Stimulated activated CD8-positive, alpha-beta memory T cell treated with anti-CD3 and anti-CD28 coated beads, Interleukin-15, amount 100 ng/mL, for 48 hours (primary cell): ENCODE data around the gene ACVRL1.

Experiments
- DNase-seq, 2 donors: peaks; one replicate each; pipeline ENCODE4 v3.0.0-alpha.2; 2020; ENCODE audit warnings: low read depth in 2 of 2

ACVRL1 gene

GRCh38 chr12:51915951-51916350 lies 8.6 kb downstream of the ACVRL1 start:
- DNase-seq: no peak

GRCh38 chr12:51917041-51917590 lies 9.8 kb downstream of the ACVRL1 start:
- DNase-seq: no peak

- no peak for DNase-seq
Observed at GRCh38 chr12:51917746-51918453, 10.6 kb downstream of the ACVRL1 start.

DNA sequence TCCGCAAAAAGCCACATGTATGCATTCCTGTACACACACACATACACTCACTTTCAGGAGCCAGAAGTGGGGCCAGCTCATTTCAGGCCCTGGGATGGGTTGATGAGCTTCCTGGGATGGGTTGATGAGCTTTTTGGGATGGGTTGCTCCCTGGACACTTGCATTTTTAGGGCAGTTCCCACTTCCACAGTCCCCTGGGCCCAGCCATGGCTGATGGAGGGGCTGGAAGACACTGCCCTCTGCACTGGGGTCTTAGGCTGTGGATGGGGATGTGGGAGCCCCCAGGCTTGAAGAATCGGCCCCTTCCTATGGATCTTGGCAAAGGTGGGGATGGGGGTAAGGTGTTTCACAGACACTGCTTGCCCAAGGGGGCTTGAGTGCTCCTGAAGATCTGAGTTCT lies 12.7 kb downstream of the ACVRL1 start:
- no peak for DNase-seq

DNA sequence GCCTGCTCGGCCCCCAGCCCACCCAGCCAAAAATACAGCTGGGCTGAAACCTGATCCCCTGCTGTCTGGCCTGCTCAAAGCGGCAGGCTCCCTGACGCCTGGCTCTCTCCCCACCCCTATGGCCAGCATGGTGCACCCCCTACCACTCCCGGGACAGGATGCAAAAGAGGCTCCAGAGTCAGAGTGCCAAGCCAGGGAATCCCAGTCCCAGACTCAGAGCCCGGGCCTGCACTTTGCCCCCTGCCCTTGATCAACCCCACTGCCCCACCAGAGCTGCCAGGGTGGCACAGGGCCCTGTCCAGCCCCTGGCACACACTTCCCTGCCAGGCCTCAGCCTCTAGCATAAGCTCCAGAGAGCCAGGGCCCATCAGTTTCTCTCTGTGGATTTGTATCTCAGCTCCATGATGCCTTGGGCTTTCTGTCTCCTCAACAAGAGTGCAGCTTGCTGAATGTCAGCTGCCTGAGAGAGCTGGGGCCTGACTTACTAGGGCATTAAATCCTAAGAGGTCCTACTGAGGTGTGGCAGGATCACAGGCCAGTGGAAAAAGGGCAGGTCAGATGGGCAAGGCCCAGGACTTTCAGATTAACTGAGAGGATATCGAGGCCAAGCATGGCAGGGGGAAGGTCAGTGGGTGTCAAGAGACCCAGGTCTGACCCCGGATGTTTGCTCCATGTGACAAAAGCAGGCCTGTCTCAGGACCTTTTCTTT lies 13.9 kb downstream of the ACVRL1 start:
- DNase-seq: no peak

DNA sequence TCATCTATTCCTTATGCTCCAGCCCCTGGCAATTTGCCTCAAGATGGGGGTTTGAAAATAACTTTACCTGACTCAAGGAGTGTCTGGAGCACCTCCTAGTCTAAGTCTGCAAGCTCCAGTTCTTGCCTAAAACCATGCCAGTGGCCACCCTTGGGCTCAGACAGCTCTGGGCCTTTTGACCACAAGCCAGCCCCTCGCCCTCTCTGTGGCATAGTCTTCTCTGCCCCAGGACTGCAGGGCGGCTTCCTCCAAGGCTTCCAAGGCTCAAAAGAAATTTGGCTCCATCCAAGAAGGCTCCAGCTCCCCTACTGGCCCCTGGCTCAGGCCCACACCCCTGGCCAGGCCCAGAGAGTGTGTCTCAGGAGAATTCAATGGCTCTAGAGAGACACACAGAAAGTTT lies 14.8 kb downstream of the ACVRL1 start:
- no peak for DNase-seq

DNA sequence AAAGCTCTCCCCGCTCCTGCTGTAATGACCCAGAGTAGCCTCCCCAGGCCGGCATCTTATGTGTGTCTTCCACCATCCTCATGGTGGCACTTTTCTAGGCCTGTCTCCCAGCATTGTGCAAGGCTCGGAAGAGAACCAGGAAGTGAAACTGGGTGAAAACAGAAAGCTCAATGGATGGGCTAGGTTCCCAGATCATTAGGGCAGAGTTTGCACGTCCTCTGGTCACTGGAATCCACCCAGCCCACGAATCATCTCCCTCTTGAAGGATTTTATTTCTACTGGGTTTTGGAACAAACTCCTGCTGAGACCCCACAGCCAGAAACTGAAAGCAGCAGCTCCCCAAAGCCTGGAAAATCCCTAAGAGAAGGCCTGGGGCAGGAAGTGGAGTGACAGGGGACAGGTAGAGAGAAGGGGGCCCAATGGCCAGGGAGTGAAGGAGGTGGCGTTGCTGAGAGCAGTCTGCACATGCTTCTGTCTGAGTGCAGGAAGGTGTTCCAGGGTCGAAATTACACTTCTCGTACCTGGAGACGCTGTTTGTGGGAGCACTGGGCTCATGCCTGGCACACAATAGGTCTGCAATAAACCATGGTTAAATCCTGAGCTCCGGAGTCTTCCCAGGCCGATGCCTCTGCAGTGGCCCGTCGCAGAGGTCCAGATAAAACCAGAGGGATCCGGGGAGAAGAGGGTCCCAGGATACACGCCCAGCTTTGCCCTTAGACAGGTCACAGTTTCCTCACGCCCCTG lies 15.6 kb downstream of the ACVRL1 start:
- DNase-seq: no peak

DNA sequence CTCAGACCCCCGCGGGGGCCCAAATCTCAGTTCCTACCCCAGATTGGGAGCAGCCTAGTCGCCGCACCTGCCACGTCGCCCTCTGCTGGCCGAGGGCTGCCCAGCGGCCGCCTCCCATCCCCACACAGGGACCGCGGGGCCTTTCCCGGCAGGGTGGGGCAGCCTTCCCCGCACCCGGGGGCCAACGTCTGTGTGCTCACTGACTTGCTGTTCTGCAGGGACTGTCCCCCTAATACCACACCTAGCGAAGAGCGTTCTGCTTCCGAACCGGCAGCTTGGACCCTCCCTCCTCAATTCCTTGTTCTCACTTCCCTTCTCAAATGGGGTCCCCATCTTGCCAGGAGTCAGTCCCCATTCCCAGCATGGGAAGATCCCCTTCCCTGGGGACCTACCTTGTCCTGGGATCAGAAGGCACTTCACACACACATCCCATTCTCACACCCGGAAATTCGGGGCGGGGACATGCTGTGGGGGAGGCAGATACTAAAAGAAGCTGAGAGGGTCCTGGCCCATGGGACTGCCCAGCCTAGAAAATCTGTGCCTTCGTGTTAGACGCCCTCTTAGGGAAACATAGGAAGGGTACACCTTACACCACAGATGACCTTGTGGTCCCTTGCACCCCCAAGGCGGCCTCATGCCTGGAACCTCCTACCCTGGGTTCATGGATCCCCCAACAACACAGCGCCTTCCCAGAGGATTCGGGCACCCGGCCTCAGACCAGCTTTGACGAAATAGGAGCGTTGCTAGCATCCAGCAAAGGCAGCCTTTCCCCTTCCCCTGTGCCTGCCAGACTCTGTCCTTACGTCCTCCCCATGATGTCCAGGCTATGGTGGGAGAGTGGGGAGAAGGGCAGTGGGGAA lies 16.4 kb downstream of the ACVRL1 start:
- peak; percentile 34 to 40 for DNase-seq

DNA sequence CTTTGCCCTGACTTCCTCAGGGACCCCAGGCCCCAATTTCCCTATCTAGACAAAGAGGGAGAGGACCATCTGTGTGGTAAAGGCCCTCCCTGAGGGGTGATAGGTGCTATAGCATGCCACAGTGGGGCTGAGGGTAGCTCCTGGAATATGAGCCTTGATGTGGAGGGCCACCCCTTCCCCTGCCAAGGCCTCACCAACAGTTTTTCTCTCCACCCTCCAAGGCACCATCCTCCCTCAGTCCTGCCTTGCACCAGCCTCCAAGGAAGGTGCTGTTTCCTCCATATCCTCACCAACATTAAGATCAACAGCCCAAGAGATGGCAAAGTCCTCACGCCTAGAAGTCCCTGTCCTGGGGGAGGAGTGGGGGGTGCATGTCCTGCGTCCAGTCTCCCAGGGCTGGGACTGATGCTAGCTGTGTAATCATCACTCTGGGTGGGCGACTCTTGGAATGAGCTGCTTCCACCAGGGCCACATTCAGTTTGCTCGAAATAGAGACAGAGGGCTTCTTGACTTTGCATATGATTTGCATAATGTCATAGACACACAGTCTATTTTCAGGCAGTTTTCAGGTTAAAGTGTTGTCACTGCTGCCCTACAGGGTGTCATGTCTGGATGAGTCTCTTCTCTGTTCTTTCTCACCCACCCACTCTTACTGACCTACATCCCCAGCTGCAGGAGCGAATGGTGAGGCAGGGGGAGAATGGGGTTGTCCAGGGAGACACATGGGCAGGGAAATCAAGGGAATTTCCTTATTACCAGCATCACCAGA lies 17.4 kb downstream of the ACVRL1 start:
- no peak for DNase-seq

DNA sequence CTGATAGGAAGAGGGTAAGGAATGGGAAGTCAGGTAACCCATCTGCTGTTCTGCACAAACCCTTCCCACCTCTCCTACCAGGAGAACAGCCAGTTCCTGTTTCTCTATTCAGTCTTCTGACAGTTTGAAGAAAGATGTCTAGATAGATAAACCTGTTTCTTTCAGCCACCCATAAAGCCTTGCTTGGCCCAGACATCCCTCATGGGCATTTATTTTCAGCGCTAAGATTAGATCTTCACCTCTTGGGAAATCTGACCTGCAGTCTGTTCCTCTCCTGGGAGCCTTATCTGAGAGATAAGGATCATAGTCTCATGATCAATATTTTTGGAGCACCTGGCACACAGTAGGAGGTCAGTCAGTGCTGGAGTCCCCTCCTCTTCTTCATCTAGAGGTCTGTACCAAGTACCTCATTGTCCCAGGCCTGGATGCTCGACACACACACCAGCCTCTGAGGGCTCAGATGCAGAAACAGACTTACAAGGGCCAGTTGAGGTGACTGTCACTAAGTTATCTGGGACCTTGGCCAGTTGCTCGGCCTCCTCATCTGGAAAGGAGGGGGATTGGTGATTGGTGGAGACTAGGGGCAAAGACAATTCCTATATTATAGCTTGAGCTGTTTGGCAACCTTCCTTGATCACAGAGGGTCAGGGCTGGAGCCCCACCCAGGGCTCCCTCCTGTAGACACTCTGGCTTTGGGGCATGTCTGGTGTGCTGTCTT lies 18.2 kb downstream of the ACVRL1 start:
- no peak for DNase-seq

GRCh38 chr12:51926064-51926632 lies 18.8 kb downstream of the ACVRL1 start:
- no peak for DNase-seq

DNA sequence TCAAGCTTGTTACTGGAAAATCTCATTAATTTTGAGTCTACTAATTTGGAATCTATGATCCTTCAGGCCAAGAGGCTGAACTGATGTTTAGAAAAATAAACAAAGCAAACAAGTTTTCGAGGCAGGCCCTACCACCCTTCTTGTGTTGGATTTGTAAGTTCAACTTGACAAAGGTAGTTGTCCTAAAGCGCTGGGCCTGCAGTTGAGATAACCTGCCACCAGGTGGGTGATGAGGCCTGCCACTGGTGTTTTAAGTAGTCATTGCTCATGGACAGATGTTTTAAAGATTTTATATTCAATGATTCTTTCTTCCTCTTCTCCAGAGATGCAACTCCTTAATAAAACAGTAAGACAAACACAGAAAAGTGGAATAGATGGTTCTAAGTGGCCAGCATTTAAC lies 19.4 kb downstream of the ACVRL1 start:
- peak; percentile 14 to 35 for DNase-seq

- no peak for DNase-seq
Observed at GRCh38 chr12:51932218-51933076, 25.1 kb downstream of the ACVRL1 start.

DNA sequence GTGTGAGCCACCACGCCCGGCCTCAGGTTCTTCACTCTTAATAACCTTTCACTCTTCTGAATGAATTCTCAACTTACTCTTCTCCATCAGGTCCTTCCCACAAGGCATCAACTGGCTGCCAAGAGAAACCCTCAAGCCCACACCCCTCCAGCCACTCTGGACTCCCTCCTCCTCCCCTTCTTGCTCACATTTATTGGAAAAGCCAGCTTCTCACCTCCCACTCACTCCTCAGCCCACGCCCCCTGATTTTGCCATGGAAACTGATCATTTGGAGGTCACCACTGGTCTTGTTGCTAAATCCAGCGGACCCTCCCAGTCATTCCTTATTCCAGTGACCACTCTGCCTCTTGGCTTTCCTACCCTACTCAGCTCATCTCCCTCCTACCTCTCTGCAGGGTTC lies 26.8 kb downstream of the ACVRL1 start:
- no peak for DNase-seq

GRCh38 chr12:51937926-51938325 lies 30.6 kb downstream of the ACVRL1 start:
- DNase-seq: no peak

- DNase-seq: no peak
Observed at GRCh38 chr12:51938726-51939125, 31.4 kb downstream of the ACVRL1 start.

DNA sequence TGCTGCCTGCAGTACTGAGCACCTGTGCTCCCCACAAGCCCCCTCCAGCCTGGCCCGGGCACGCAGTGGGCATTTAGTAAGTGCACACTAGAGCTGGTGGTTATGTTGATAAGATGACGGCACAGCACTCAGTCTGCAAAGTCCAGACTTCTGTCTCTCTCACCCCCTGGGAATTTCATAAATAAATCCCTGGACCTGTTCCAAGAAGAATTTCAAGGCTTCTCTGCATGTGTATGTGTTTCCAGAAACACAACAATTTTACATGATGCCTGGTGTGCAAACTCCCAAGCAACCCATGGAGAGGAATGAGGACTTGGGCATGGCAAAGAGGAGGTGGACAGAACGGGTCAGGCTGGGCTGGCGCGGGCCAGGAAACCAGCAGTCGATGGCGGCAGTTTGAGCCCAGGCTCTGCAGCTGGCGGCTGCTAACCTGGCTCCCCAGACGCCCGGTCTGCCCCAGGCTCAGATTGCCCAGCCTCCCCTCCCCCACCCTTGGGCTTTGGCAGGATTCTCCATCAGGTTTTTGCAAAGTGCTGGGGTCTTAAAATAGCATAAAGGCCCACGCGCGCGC lies 33.8 kb downstream of the ACVRL1 start:
- DNase-seq: no peak

GRCh38 chr12:51941604-51942003 lies 34.3 kb downstream of the ACVRL1 start:
- no peak for DNase-seq
